ENCODE results near the gene GFRA1.

DNA sequence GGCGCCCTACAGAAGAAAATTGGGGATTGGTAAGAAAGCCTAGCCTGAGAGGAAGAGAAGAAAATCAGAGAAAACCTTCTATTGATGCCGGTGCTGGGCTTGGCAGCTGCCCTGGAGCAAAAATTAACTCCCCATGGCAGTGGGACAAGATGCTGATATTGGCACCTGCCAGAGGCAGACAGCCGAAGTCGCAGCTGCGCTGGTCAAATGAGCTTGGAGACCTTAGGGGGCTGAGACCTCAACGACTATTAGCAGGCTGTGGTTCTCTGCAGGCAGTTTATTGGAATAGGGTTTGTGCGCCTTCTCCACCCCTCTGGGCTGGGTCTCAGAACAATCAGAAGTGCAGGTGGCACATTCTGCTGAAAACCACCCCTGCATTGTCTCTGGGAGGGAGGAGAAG, 213.7 kb downstream of the GFRA1 start:
- TF ChIP-seq, protein P1, sequence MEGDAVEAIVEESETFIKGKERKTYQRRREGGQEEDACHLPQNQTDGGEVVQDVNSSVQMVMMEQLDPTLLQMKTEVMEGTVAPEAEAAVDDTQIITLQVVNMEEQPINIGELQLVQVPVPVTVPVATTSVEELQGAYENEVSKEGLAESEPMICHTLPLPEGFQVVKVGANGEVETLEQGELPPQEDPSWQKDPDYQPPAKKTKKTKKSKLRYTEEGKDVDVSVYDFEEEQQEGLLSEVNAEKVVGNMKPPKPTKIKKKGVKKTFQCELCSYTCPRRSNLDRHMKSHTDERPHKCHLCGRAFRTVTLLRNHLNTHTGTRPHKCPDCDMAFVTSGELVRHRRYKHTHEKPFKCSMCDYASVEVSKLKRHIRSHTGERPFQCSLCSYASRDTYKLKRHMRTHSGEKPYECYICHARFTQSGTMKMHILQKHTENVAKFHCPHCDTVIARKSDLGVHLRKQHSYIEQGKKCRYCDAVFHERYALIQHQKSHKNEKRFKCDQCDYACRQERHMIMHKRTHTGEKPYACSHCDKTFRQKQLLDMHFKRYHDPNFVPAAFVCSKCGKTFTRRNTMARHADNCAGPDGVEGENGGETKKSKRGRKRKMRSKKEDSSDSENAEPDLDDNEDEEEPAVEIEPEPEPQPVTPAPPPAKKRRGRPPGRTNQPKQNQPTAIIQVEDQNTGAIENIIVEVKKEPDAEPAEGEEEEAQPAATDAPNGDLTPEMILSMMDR (IDR thresholded peaks at IDR 0.05 in 8 of 11, conservative IDR thresholded peaks at IDR 0.05 in 3 of 11) = no peak
- TF ChIP-seq POLR2AphosphoS5 (IDR thresholded peaks at IDR 0.05) = no peak

All from spleen (tissue), 7 donors.